IMR-90 (cell line): ENCODE data around the gene MAML1. TPM values are rescaled to one million over a fixed set of nuclear protein-coding genes. Genes with fewer than 3 reads are reported as not detected.

Experiments used
- ATAC-seq: fragments of 200-7000 bp; cut with Tn5 transposase; 2 replicates; pipeline ENCODE4 v1.9.1; 2020; ENCODE audit warnings: low read depth, mild to moderate bottlenecking, moderate library complexity
- BruUV-seq: library from RNA; stranded (reverse); fragments of 400-500 nt; replicated peaks from 2 replicates; lab custom pipeline; 2021; lab: Mats Ljungman, UMichigan
- CTCF ChIA-PET: fragments of 300-600 bp; formaldehyde crosslinking; extraction: SDS; loops from one replicate; lab custom pipeline; 2021; ENCODE audit warnings: antibody characterized with exemption; lab: Yijun Ruan, JAX
- POLR2A ChIA-PET: fragments of 300-600 bp; sonication (Branson Sonifier 250); formaldehyde crosslinking; loops from one replicate; lab custom pipeline; 2022; ENCODE audit warnings: antibody characterized with exemption; ENCODE audit not compliant: unreplicated experiment; lab: Charles Lee
- DNase-seq: peaks from one replicate; pipeline ENCODE4 v3.0.0; 2013
- H2AFZ ChIP-seq: replicated peaks from 2 replicates; pipeline ENCODE3; 2013; ENCODE audit warnings: low read length, mild to moderate bottlenecking; ENCODE audit not compliant: poor library complexity
- H2AK5ac ChIP-seq: 2 replicates; pipeline ENCODE4 v1.6.1; 2013; ENCODE audit warnings: low read depth, low read length, inconsistent platforms
- H2AK9ac ChIP-seq: replicated peaks from 2 replicates; pipeline ENCODE3; 2013; ENCODE audit warnings: mild to moderate bottlenecking, low read depth, low read length, moderate library complexity; ENCODE audit not compliant: poor library complexity
- H2BK120ac ChIP-seq: 2 replicates; pipeline ENCODE4 v1.6.1; 2013; ENCODE audit warnings: low read depth, low read length, inconsistent platforms
- H2BK15ac ChIP-seq: 3 replicates; pipeline ENCODE4 v1.6.1; 2013; ENCODE audit warnings: low read depth, low read length, inconsistent platforms
- H2BK20ac ChIP-seq: 2 replicates; pipeline ENCODE4 v1.6.1; 2013; ENCODE audit warnings: low read depth, mild to moderate bottlenecking, inconsistent platforms, low read length, moderate library complexity
- H2BK5ac ChIP-seq: 2 replicates; pipeline ENCODE4 v1.6.1; 2013; ENCODE audit warnings: mild to moderate bottlenecking, low read depth, low read length, inconsistent platforms; ENCODE audit not compliant: poor library complexity, severe bottlenecking
- H3K14ac ChIP-seq: replicated peaks from 2 replicates; pipeline ENCODE4 v1.6.1; 2013; ENCODE audit warnings: low read depth, low read length, inconsistent platforms
- H3K18ac ChIP-seq: 2 replicates; pipeline ENCODE4 v1.6.1; 2013; ENCODE audit warnings: low read depth, low read length, control low read depth
- H3K23ac ChIP-seq: 2 replicates; pipeline ENCODE4 v1.6.1; 2013; ENCODE audit warnings: low read depth, low read length, inconsistent platforms
- H3K27ac ChIP-seq: 2 replicates; pipeline ENCODE4 v1.5.1; 2013; ENCODE audit warnings: mild to moderate bottlenecking, control low read depth, low read length; ENCODE audit not compliant: insufficient read depth
- H3K27me3 ChIP-seq: 2 replicates; pipeline ENCODE4 v1.6.1; 2013; ENCODE audit warnings: low read length; ENCODE audit not compliant: control insufficient read depth, insufficient read depth
- H3K36me3 ChIP-seq: 2 replicates; pipeline ENCODE4 v1.6.1; 2013; ENCODE audit warnings: low read length, mixed read lengths; ENCODE audit not compliant: control insufficient read depth, insufficient read depth
- H3K4ac ChIP-seq: 2 replicates; pipeline ENCODE4 v1.6.1; 2013; ENCODE audit warnings: low read depth, low read length, inconsistent platforms
- H3K4me1 ChIP-seq: 2 replicates; pipeline ENCODE4 v1.6.1; 2013; ENCODE audit warnings: low read length, mixed read lengths; ENCODE audit not compliant: control insufficient read depth, insufficient read depth
- H3K4me2 ChIP-seq: 2 replicates; pipeline ENCODE4 v1.6.1; 2013; ENCODE audit warnings: low read depth, mild to moderate bottlenecking, control low read depth, low read length, moderate library complexity
- H3K4me3 ChIP-seq: 2 replicates; pipeline ENCODE4 v1.5.1; 2013; ENCODE audit warnings: low read depth, mild to moderate bottlenecking, control low read depth, low read length, moderate library complexity; ENCODE audit not compliant: insufficient read depth
- H3K56ac ChIP-seq: 2 replicates; pipeline ENCODE4 v1.6.1; 2013; ENCODE audit warnings: low read length, inconsistent platforms; ENCODE audit not compliant: insufficient read depth; ENCODE audit errors: extremely low read depth
- H3K79me1 ChIP-seq, 2 experiments: 2 replicates each; pipeline ENCODE4 v1.6.1; 2013; ENCODE audit warnings: low read length in 2 of 2, inconsistent platforms in 1 of 2, low read depth in 1 of 2
- H3K9ac ChIP-seq: 2 replicates; pipeline ENCODE4 v1.6.1; 2013; ENCODE audit warnings: low read depth, low read length, control low read depth
- H3K9me1 ChIP-seq: 2 replicates; pipeline ENCODE4 v1.6.1; 2013; ENCODE audit warnings: low read length, inconsistent platforms; ENCODE audit not compliant: insufficient read depth
- H3K9me3 ChIP-seq: 2 replicates; pipeline ENCODE4 v1.6.1; 2013; ENCODE audit warnings: low read length; ENCODE audit not compliant: control insufficient read depth, insufficient read depth
- H4K20me1 ChIP-seq: 2 replicates; pipeline ENCODE4 v1.6.1; 2013; ENCODE audit warnings: low read length, inconsistent platforms; ENCODE audit not compliant: insufficient read depth
- H4K5ac ChIP-seq: 2 replicates; pipeline ENCODE4 v1.6.1; 2013; ENCODE audit warnings: mild to moderate bottlenecking, low read depth, low read length, control low read depth
- H4K8ac ChIP-seq, 2 experiments: 2 replicates each; pipeline ENCODE4 v1.6.1; 2013; ENCODE audit warnings: low read depth in 2 of 2, low read length in 2 of 2, control low read depth in 1 of 2, inconsistent platforms in 1 of 2
- H4K91ac ChIP-seq: 2 replicates; pipeline ENCODE4 v1.6.1; 2013; ENCODE audit warnings: low read depth, low read length, inconsistent platforms; ENCODE audit not compliant: insufficient read depth
- BHLHE40 ChIP-seq: fragments of 150-350 bp; IDR thresholded peaks from 2 replicates; pipeline ENCODE4 v1.6.1; 2016; ENCODE audit warnings: mild to moderate bottlenecking, low read depth, low read length
- CEBPB ChIP-seq: IDR thresholded peaks from 2 replicates; pipeline ENCODE4 v1.6.1; 2012; ENCODE audit warnings: low read depth, low read length, improper control_type of control experiment
- CHD1 ChIP-seq: IDR thresholded peaks from 2 replicates; pipeline ENCODE4 v1.6.1; 2012; ENCODE audit warnings: low read depth, low read length, improper control_type of control experiment
- FOS ChIP-seq: fragments of 150-350 bp; IDR thresholded peaks from 2 replicates; pipeline ENCODE4 v1.6.1; 2016; ENCODE audit warnings: low read depth, low read length
- MAFK ChIP-seq: IDR thresholded peaks from 2 replicates; pipeline ENCODE4 v1.6.1; 2012; ENCODE audit warnings: low read depth, low read length, improper control_type of control experiment
- MAZ ChIP-seq: IDR thresholded peaks from 2 replicates; pipeline ENCODE4 v1.6.1; 2012; ENCODE audit warnings: low read depth, mild to moderate bottlenecking, low read length, improper control_type of control experiment, moderate library complexity, borderline replicate concordance
- MXI1 ChIP-seq: IDR thresholded peaks from 2 replicates; pipeline ENCODE4 v1.6.1; 2012; ENCODE audit warnings: low read depth, mild to moderate bottlenecking, low read length, moderate library complexity, borderline replicate concordance
- NFE2L2 ChIP-seq: fragments of 150-350 bp; IDR thresholded peaks from 2 replicates; pipeline ENCODE4 v1.6.1; 2016; ENCODE audit warnings: low read depth, mild to moderate bottlenecking, low read length
- POLR2A ChIP-seq: IDR thresholded peaks from 2 replicates; pipeline ENCODE4 v1.6.1; 2012; ENCODE audit warnings: mild to moderate bottlenecking, low read depth, low read length
- RAD21 ChIP-seq: IDR thresholded peaks from 2 replicates; pipeline ENCODE4 v1.6.1; 2012; ENCODE audit warnings: low read length, improper control_type of control experiment
- RCOR1 ChIP-seq: IDR thresholded peaks from 2 replicates; pipeline ENCODE4 v1.6.1; 2012; ENCODE audit warnings: mild to moderate bottlenecking, low read length, improper control_type of control experiment; ENCODE audit not compliant: insufficient replicate concordance
- RFX5 ChIP-seq: IDR thresholded peaks from 2 replicates; pipeline ENCODE4 v1.8.0; 2012; ENCODE audit warnings: low read depth, mild to moderate bottlenecking, low read length, moderate library complexity
- SMC3 ChIP-seq: fragments of 150-350 bp; IDR thresholded peaks from 2 replicates; pipeline ENCODE4 v1.6.1; 2016; ENCODE audit warnings: low read depth, mild to moderate bottlenecking, antibody characterized with exemption, low read length, moderate library complexity
- WGBS, 2 experiments: methylation state at CpG; one replicate each; pipeline versions ENCODE4 v1.1.5 to v1.1.7; 2013; ENCODE audit warnings: missing lambda C conversion rate in 2 of 2; ENCODE audit not compliant: insufficient read length in 1 of 2; ENCODE audit errors: extremely low coverage in 2 of 2; 5-methylcytosine and 5-hydroxymethylcytosine counted together
- dilution Hi-C: fragments of 300-500 bp; cut with HindIII; formaldehyde crosslinking; loops from one replicate; pipeline ENCODE4 v1.14.3; 2018; ENCODE audit warnings: low sequenced_read_pairs; ENCODE audit not compliant: unreplicated experiment
- in situ Hi-C: fragments of 300-500 bp; cut with MboI; formaldehyde crosslinking; loops from 3 replicates; pipeline ENCODE4 v1.14.3; 2019; ENCODE audit warnings: low sequenced_read_pairs, inconsistent platforms, mixed read lengths
- intact Hi-C: fragments of 100-400 bp; cut with micrococcal nuclease; formaldehyde crosslinking; loops from 2 replicates; pipeline ENCODE4 v1.10.0; 2022
- polyA plus RNA-seq, 3 experiments: library from polyadenylated mRNA; depleted of rRNA; stranded (reverse); fragments of >200 nt; gene quantifications; 2 replicates each; pipeline ENCODE4 v1.2.3, GENCODE V29; 2012; ENCODE audit warnings: low replicate concordance in 1 of 3
- total RNA-seq: library from RNA; depleted of rRNA; stranded (reverse); fragments of >200 nt; gene quantifications from 2 replicates; pipeline ENCODE4 v1.2.3, GENCODE V29; 2012
- TF ChIP-seq, protein P1 (sequence below): conservative IDR thresholded peaks from 2 replicates; pipeline ENCODE4 v1.5.1; 2012; ENCODE audit warnings: mild to moderate bottlenecking, low read depth, low read length, improper control_type of control experiment
- TF ChIP-seq, protein P2 (sequence below): fragments of 150-350 bp; IDR thresholded peaks from 2 replicates; pipeline ENCODE4 v1.6.1; 2016; ENCODE audit warnings: low read depth, mild to moderate bottlenecking, low read length, moderate library complexity, borderline replicate concordance
- TF ChIP-seq, protein P3 (sequence below): fragments of 150-350 bp; IDR thresholded peaks from 2 replicates; pipeline ENCODE4 v1.6.1; 2017; ENCODE audit warnings: mild to moderate bottlenecking, antibody characterized with exemption, low read length, low read depth

The MAML1 gene
- total and polyA plus RNA-seq, 2 of the 4 experiments (the other 2 are of a cell fraction) = 4.7 to 10.2 TPM

DNA sequence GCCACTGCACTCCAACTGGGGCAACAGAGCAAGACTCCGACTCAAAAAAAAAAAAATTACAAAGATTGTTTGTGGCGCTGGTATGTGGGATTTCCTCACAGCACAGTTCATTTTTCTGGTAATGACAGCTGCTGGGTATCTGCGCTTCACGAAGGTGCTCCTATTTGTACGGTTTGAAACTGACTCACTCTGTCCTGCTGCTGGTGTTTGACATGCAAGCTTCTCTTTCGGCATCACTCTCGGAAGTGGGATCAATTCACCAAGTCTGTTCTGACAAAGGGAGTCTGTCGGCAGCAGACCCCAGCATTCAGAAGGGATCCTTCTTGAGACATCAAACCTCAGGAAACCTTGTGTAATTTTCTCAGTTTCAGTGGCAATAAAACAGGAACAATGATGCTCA lies 26.3 kb downstream of the MAML1 start:
- DNase-seq = no peak
- peaks cover 24% of the 10 kb centered on the region for H3K4me1 ChIP-seq
- ChIA-PET CTCF (interaction anchor here (0.6 kb wide), 1 partner anchor 432 kb away, joined by 4 read pairs; no protein-coding TSS in a partner anchor), POLR2A (no interaction called here)
- H2BK15ac ChIP-seq = no peak overlapping the region
- in situ Hi-C loops = no loop called here
- no peak overlapping the region for H2AFZ ChIP-seq
- no peak overlapping the region for H4K8ac ChIP-seq
- H4K5ac ChIP-seq = no peak overlapping the region
- H2BK5ac ChIP-seq = no peak overlapping the region
- no peak overlapping the region for H3K14ac ChIP-seq
- 0 out of 2 replicates have a peak, but pooled peaks cover 1% of the 10 kb centered on the region for H3K36me3 ChIP-seq
- H2AK5ac ChIP-seq = no peak overlapping the region
- no peaks in the 10 kb centered on the region for H3K9me3 ChIP-seq
- H3K23ac ChIP-seq = no peak overlapping the region
- H4K91ac ChIP-seq = no peak overlapping the region
- ATAC-seq = no peak
- H3K27ac ChIP-seq = no peak overlapping the region
- H3K4me3 ChIP-seq = no peak overlapping the region
- H3K79me1 ChIP-seq = peaks cover 28 to 76% of the 10 kb centered on the region in 2 experiments; a peak in 3 of 4 replicates
- H2BK120ac ChIP-seq = no peak overlapping the region
- no peak overlapping the region for H2AK9ac ChIP-seq
- H3K9me1 ChIP-seq = peaks cover 30% of the 10 kb centered on the region
- H3K27me3 ChIP-seq = no peaks in the 10 kb centered on the region
- no TSS peak for BruUV-seq
- WGBS, 2 experiments = 91% methylated on average over 4 of the region's 8 CpGs; no CpG with 5 or more reads in 1 of the 2 experiments
- H3K18ac ChIP-seq = no peak overlapping the region
- TF ChIP-seq POLR2A (no peak), CEBPB (no peak), MXI1 (no peak), FOS (no peak), RCOR1 (no peak), BHLHE40 (no peak), MAZ (no peak), CHD1 (no peak), NFE2L2 (no peak), SMC3 (no peak), MAFK (no peak), RAD21 (no peak), RFX5 (no peak)
- TF ChIP-seq, protein P1, sequence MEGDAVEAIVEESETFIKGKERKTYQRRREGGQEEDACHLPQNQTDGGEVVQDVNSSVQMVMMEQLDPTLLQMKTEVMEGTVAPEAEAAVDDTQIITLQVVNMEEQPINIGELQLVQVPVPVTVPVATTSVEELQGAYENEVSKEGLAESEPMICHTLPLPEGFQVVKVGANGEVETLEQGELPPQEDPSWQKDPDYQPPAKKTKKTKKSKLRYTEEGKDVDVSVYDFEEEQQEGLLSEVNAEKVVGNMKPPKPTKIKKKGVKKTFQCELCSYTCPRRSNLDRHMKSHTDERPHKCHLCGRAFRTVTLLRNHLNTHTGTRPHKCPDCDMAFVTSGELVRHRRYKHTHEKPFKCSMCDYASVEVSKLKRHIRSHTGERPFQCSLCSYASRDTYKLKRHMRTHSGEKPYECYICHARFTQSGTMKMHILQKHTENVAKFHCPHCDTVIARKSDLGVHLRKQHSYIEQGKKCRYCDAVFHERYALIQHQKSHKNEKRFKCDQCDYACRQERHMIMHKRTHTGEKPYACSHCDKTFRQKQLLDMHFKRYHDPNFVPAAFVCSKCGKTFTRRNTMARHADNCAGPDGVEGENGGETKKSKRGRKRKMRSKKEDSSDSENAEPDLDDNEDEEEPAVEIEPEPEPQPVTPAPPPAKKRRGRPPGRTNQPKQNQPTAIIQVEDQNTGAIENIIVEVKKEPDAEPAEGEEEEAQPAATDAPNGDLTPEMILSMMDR = no peak
- TF ChIP-seq, protein P2, sequence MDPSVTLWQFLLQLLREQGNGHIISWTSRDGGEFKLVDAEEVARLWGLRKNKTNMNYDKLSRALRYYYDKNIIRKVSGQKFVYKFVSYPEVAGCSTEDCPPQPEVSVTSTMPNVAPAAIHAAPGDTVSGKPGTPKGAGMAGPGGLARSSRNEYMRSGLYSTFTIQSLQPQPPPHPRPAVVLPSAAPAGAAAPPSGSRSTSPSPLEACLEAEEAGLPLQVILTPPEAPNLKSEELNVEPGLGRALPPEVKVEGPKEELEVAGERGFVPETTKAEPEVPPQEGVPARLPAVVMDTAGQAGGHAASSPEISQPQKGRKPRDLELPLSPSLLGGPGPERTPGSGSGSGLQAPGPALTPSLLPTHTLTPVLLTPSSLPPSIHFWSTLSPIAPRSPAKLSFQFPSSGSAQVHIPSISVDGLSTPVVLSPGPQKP = no peak
- TF ChIP-seq, protein P3, sequence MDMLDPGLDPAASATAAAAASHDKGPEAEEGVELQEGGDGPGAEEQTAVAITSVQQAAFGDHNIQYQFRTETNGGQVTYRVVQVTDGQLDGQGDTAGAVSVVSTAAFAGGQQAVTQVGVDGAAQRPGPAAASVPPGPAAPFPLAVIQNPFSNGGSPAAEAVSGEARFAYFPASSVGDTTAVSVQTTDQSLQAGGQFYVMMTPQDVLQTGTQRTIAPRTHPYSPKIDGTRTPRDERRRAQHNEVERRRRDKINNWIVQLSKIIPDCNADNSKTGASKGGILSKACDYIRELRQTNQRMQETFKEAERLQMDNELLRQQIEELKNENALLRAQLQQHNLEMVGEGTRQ = no peak
- no peak overlapping the region for H3K56ac ChIP-seq
- no peak overlapping the region for H3K4me2 ChIP-seq
- dilution Hi-C loops = no loop called here
- no peak overlapping the region for H3K4ac ChIP-seq
- H2BK20ac ChIP-seq = no peak overlapping the region
- intact Hi-C loops = no loop called here
- H4K20me1 ChIP-seq = peaks cover 83% of the 10 kb centered on the region
- no peak overlapping the region for H3K9ac ChIP-seq
